HG03095 (cell line): ENCODE measurements around the gene UGT1A9.

Experiments
- ATAC-seq: cut with Tn5 transposase; IDR thresholded peaks from one replicate; pipeline ENCODE4 v1.9.1; 2021; ENCODE audit warnings: moderate library complexity; ENCODE audit not compliant: unreplicated experiment

The UGT1A9 gene

GRCh38 chr2:233793465-233794127 is 121.9 kb downstream of the UGT1A9 start:
- ATAC-seq = no peak

DNA sequence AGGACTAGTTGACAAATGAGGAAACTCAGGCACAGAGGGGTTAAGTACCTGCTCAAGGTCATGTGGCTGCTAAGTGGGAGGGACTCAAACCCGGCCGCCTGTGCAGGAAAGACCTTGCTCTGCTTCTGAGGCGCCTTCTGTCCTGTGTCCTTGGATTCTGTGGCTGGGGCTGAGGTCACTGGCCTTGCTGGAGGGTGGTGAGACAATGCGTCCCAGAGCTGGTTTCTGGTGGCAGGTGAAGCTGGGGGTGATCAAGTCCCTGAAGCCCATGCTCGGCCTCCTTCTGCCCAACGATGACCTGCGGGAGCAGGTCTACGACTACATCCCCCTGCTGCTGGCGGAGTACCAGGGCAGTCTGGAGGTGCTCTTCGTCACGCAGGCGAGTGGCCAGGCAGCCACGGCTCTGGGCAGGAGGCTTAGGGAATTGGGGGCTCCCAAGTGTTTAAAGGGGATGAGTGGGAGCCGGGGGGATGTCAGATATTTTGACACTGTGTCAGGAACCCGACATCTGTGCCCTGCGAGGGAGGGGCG is 122.5 kb downstream of the UGT1A9 start:
- ATAC-seq = no peak

GRCh38 chr2:233795735-233796171 is 124.1 kb downstream of the UGT1A9 start:
- ATAC-seq = no peak

DNA sequence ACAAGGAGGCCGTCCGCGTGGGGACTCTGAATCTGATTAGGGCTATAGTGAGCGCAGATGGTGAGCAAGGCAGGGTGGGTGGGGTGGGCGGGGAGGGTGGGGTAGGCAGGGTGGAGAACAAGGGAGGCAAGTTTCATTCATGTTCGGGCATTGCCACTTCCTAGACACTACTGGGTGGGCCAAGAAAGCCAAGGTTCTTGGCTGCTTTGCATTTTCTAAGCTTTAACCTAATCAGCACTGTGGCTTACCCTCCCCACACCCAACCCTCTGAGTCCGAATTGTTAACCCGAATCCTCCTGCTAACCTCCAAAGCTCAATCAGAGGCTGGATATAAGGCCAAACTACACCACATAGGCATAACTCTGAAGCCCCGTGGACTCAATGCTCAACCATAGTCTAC is 124.6 kb downstream of the UGT1A9 start:
- no peak for ATAC-seq

- no peak for ATAC-seq
Measured at GRCh38 chr2:233798335-233799086, 126.8 kb downstream of the UGT1A9 start.

GRCh38 chr2:233799087-233799665 is 127.5 kb downstream of the UGT1A9 start:
- no peak for ATAC-seq

DNA sequence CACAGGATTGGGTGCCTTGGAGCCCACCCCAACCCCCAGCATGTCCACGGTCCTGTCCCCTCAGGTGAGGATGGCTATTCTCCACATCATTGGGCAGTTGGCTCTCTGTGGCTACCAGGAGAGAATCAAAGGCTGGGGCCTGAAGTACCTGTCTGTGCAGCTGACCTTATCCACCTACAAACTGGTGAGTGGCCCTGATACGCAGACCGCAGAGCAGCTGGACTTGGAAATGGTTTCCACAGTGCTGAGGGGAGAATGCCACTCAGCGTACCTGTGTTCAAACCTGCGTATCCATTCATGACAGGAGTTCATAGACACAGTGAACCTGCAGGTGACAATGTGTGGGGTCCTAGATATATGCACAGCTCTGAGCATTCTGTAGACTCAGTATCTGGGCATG is 128.0 kb downstream of the UGT1A9 start:
- ATAC-seq = no peak

GRCh38 chr2:233800208-233800607 is 128.5 kb downstream of the UGT1A9 start:
- ATAC-seq = no peak

DNA sequence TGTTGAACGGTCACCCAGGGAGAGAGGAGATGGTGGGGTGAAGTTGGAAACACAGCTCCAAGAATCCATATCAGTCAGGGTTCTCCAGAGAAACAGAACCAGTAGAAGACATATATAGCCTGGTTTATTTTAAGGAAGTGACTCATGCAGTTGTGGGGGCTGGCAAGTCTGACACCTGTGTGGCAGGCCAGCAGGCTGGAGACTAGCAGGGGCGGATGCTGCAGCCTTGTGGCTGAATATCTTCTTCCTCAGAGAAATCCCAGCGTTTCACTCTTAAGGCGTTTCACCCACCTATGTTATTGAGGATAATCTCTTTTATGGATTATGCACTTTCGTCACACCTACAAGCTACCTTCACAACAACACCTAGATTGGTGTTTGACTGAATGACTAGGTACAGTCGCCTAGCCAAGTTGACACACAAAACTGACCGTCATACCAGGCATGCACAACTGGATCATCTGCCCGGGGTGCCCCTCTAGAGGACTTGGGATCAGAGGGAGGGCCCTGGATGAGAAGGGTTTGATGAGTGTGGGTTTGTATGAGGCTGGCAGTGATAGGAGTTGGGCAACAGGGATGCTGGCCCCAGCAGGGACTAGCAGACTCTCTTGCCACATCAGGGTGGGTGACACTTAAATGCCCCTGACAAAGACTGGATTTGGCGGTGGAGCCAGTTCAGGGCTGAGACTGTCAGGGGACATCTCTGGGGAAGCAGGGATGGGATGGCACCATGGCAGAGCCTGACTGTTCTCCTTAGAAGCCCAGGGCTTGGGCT is 129.8 kb downstream of the UGT1A9 start:
- ATAC-seq = no peak

DNA sequence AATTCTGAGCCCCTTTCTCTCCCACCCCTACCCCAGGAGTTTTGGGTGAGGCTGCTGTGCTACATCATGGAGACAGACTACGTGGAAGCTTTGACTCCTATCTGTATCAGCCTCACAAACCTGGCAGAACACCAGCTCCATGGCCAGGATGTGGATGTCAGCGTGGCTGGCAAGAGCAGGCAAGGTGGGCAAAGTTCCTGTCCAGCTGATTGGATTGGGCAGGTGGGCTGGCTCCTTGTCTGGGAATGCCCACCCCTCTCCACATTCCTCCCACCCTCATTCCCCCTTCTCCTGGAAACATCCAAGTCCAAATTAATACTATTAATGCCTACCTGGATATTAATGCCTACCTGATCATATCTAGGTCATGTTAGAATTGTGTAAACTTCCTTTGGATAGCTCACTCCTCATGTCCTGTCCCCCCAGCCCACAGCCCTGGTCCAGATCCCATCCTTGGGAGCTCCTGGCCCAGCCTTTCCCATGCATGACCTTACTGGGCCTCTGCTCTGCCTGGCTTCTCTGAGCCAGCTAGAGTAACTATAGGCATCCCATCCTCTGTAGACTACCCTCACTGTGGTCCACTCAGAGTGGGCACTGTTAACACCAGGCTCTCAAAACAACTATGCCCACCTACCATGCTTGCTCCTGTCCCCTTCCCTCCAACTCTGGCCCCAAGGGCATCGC is 130.6 kb downstream of the UGT1A9 start:
- ATAC-seq = no peak

DNA sequence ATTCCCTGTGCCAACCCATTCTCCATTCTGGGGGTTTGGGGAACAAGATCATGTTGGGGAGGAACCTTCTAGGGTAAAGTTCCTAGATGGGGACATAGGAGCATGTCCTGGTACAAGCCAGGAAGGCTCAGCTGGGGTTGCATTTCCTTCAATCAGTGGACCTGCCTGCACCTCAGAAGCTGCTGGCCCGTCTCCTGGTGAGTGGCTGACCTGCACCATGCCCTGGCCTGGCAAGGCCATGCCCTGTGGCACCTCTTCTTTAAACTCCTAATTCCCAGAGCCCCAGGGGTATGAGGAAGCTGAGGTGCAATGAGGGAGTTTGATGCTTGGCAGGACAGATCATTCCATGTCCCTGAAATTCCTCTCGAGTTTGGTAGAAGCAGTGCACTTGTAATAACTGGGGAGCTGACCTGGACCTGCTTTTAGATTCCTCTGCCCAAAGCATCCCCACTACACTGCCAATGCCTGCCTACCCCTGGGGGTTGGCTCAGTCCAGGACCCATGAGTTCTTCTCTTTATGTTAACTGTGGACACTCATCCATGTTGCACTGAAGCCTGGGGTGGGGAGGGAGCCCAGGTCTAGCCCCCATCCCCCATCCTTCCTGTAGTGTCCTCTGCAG is 131.7 kb downstream of the UGT1A9 start:
- ATAC-seq = no peak

DNA sequence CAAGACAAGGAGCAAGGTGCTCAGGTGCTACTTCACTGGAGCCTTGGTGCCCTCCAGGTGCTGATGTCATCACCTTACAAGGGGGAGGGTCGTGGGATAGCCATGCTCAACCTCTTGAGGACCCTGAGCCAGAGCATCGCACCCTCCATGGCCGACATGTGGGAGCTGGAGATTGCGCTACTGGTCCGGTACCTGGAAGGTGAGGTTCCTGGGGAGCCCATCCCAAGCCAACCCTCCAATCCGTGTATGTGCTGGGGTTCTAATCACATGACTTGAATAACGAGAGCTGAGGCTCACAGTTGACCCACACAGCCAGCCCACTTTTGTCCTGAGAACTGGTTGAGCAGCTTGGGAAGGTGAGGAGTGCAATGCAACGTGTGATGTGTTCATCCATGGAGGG is 132.3 kb downstream of the UGT1A9 start:
- no peak for ATAC-seq

- ATAC-seq = no peak
Measured at GRCh38 chr2:233807215-233807865, 135.6 kb downstream of the UGT1A9 start.

DNA sequence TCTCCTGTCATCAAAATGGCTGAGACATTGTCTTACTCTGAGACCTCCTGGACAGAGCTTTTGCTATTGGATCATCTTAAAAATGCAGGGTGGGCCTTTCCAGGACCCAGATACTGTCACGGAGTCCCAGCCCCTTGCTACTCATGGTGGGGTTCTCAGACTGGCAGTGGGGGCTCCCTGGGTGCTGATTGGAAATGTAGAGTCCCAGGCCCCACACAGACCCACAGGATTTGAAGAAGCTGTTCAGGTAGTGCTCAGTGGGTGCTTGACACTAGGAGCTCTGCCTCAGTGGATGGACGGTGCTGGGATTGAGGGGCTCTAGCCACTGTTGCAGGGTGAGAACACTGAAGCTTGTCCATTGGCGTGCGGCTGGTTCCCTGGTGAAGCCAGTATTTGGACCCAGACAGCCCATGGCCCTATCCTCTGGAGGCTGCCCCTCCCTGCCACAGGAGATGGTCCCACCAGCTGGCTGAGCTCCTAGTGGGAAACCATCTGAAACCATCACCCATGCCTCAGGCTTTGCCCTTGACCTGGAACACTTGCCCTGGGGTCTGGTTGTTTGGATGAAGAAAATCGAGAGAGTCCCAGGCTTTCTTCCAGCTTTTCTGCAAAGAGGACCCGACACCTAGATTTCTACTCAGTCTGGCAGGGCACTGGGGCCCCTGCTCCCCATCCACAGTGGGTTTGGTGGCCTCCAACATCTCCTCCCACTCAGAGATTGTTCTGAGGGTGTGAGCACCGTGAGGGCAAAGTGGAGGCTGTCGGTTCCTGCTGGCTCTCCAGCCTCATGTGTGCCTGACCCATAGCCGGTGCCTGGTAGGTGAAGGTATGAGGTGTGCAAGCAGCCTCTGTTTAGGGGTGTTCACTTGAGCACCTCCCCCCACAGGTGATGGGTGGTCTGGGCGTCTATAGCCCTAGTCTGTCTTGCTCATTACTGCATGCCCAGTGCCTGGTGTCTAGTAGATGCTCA is 136.6 kb downstream of the UGT1A9 start:
- no peak for ATAC-seq

GRCh38 chr2:233810385-233810784 is 138.7 kb downstream of the UGT1A9 start:
- no peak for ATAC-seq

- no peak for ATAC-seq
Measured at GRCh38 chr2:233811087-233811486, 139.4 kb downstream of the UGT1A9 start.

GRCh38 chr2:233811732-233812131 is 140.0 kb downstream of the UGT1A9 start:
- no peak for ATAC-seq

DNA sequence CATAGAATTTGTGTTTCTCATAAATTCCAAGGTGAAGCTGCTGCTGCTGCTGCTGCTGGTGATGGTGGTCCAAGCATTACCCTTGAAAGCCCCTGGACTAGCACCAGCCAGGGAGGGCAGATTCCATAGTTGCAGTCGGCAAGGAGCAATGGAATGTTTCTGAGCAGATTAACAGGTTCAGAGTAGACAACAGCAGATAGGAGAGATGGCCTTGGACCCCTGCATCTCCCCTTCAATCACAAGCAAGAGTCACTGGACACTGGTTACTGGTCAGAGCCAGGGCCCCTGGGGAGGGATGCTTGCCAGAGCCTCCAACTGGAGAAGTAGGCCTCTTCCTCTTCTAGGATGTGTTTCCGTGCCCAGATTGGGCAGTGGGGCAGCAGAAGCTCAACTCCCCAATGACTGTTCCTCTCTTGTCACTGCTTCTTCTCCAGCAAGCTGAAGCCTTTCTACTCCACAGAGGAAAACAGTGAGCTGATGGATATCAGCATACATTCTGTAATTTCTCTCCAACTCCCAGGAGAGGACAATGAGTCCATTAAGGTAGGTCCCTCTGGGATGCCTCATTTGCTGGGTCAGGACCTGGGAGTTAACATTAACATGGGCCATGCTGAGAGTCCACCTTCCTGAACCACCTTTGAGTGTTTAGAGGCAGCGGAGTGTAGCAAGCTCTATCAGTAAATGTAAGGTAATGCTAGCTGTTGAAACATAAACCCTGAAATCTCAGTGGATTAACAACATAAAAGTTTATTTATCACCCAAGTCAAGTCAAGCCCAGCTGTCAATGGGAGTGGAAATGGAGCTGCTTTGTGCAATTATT is 141.7 kb downstream of the UGT1A9 start:
- ATAC-seq = no peak
